Endothelial cell (in vitro differentiated cells): Measurements from ENCODE around the gene SH3RF1. TPM values are rescaled to one million over a fixed set of nuclear protein-coding genes. Genes with fewer than 3 reads are reported as not detected.

Experiments used
- DNase-seq: peaks from one replicate; pipeline ENCODE4 v3.0.0; 2021; ENCODE audit warnings: low spot score
- H3K27ac Mint-ChIP-seq: one replicate; pipeline ENCODE4 v1.8.0; 2021; ENCODE audit warnings: mixed read lengths, inconsistent platforms; ENCODE audit not compliant: unreplicated experiment
- H3K27me3 Mint-ChIP-seq: one replicate; pipeline ENCODE4 v1.8.0; 2021; ENCODE audit warnings: mild to moderate bottlenecking, moderate library complexity, mixed read lengths, inconsistent platforms; ENCODE audit not compliant: unreplicated experiment
- H3K36me3 Mint-ChIP-seq: one replicate; pipeline ENCODE4 v1.8.0; 2021; ENCODE audit warnings: mild to moderate bottlenecking, low read depth, mixed read lengths, inconsistent platforms; ENCODE audit not compliant: unreplicated experiment
- H3K4me1 Mint-ChIP-seq: one replicate; pipeline ENCODE4 v1.8.0; 2021; ENCODE audit warnings: mild to moderate bottlenecking, mixed read lengths, inconsistent platforms; ENCODE audit not compliant: unreplicated experiment
- H3K4me3 Mint-ChIP-seq: one replicate; pipeline ENCODE4 v1.8.0; 2021; ENCODE audit warnings: mild to moderate bottlenecking, mixed read lengths, inconsistent platforms; ENCODE audit not compliant: unreplicated experiment
- H3K9me3 Mint-ChIP-seq: one replicate; pipeline ENCODE4 v1.8.0; 2021; ENCODE audit warnings: mixed read lengths, inconsistent platforms; ENCODE audit not compliant: unreplicated experiment
- total RNA-seq: library from RNA; stranded (reverse); fragmentation: NEBNext Ultra II Directional; extraction: Animal tissue kit (Norgen Biotek cat#: 25700); gene quantifications from one replicate; pipeline ENCODE4 v1.2.1, GENCODE V29; 2021; ENCODE audit not compliant: unreplicated experiment
- TF ChIP-seq, protein P1 (sequence below): fragments of 200-600 bp; sonication (generic); IDR thresholded peaks from one replicate; pipeline ENCODE4 v1.5.0; 2021; ENCODE audit warnings: antibody characterized with exemption; ENCODE audit not compliant: unreplicated experiment

The SH3RF1 gene
- total RNA-seq, 1 donor from 2014 or later = 23.5 TPM

DNA sequence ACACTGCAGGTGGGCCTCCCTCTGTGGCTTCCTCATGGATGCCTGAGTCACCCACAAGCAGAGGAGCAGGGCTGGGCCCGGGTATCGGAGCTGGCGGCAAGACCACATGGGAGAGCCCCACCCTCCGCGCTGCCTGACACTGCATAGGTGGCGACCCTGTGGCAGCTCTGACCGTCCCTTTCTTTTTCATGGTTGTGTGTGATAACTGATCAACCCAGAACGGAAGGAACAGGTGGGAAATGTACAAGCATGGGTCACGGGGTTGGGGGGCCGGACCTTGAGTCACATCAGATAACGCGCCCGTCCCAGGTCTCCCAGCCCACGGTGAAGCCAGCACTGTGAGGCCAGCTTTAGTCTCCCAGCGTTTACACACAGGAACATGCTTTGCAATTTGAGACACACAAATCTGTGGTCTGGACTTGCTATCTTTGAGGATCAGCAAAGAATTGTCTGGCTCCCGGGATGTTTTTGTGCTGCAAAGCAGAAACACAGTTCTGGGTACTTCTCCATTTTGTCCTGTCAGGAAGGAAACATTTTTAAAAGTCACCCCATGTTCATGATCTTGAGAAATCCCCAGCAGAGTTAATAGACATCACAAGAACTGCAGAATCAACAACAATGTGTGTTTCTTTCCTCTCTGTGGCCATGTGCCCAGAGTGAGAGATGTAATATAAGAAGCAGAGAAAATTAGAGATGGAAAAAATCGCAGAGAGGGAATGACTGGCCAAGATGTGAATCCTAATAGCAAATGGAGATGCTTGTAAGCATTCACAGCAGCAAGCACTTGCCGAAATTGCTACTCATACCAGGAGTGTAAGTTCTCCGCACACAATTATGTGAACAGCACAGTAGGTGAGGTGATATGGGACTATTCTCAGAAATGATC is 190.6 kb downstream of the SH3RF1 start:
- DNase-seq = no peak
- TF ChIP-seq, protein P1, sequence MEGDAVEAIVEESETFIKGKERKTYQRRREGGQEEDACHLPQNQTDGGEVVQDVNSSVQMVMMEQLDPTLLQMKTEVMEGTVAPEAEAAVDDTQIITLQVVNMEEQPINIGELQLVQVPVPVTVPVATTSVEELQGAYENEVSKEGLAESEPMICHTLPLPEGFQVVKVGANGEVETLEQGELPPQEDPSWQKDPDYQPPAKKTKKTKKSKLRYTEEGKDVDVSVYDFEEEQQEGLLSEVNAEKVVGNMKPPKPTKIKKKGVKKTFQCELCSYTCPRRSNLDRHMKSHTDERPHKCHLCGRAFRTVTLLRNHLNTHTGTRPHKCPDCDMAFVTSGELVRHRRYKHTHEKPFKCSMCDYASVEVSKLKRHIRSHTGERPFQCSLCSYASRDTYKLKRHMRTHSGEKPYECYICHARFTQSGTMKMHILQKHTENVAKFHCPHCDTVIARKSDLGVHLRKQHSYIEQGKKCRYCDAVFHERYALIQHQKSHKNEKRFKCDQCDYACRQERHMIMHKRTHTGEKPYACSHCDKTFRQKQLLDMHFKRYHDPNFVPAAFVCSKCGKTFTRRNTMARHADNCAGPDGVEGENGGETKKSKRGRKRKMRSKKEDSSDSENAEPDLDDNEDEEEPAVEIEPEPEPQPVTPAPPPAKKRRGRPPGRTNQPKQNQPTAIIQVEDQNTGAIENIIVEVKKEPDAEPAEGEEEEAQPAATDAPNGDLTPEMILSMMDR = no peak
- Mint-ChIP-seq H3K9me3 (no peaks in the 10 kb centered on the region), H3K27me3 (no peaks in the 10 kb centered on the region), H3K36me3 (peaks cover 4% of the 10 kb centered on the region), H3K27ac (no peak overlapping the region), H3K4me3 (no peak overlapping the region), H3K4me1 (no peaks in the 10 kb centered on the region)

DNA sequence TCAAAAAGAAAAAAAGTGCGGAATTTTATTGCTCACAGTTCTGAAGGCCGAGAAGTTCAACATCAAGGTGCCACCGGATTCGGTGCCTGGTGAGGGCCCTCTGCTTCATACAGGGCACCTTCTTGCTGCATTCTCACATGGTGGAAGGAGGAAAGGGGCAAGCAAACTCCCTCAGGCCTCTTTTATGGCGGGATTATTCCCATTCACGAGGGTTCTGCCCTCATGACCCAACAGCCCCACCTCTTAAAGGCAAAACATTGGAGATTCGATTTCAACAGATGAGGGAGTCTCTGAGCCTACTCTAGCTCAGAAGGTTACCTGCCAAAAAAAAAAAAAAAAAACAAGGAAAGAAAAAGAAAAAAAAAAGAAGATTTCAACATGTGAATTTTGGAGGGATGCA is 196.6 kb downstream of the SH3RF1 start:
- Mint-ChIP-seq H3K4me3 (no peak overlapping the region), H3K27me3 (peaks cover 1% of the 10 kb centered on the region), H3K27ac (no peak overlapping the region), H3K36me3 (peaks cover 4% of the 10 kb centered on the region), H3K4me1 (peaks cover 6% of the 10 kb centered on the region), H3K9me3 (no peaks in the 10 kb centered on the region)
- TF ChIP-seq, protein P1 = no peak
- DNase-seq = no peak

DNA sequence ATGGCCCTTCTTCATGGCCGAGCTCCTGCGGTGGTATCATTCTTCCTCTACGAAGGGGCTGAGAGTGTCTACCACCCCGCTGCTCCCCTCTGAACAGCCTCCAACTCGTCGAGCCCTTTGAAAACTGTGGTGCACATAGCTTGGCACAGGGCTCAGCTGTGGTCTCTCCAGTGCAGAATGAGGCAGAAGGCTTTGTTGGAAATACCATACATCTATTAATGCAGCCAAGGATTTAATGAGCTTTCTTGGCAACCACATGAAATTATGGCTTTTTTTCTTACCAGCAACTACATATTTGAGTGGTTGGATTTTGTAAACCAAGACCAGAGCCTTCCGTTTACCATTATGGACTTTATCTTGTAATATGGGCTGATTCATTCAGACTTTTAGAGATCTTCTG is 199.0 kb downstream of the SH3RF1 start:
- Mint-ChIP-seq H3K27me3 (peaks cover 1% of the 10 kb centered on the region), H3K9me3 (no peaks in the 10 kb centered on the region), H3K4me1 (peaks cover 6% of the 10 kb centered on the region), H3K36me3 (peaks cover 4% of the 10 kb centered on the region), H3K4me3 (no peak overlapping the region), H3K27ac (no peak overlapping the region)
- TF ChIP-seq, protein P1 = no peak
- DNase-seq = no peak

DNA sequence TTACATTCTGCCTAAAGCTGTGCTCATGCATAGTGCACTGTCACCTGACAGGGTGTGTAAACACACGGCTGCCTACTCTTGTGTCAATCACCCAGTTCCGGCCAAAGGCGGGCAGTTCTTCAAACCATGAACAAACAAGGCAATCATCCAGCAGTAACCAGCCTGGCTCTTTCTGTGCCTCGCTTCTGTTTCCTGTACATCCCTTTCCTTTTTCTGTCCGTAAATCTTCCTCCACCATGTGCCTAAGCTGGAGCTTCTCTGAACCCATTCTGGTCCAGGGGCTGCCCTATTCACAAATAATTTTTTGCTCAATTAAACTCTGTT is 199.9 kb downstream of the SH3RF1 start:
- Mint-ChIP-seq H3K27me3 (peaks cover 1% of the 10 kb centered on the region), H3K36me3 (no peaks in the 10 kb centered on the region), H3K9me3 (no peaks in the 10 kb centered on the region), H3K27ac (no peak overlapping the region), H3K4me1 (peaks cover 6% of the 10 kb centered on the region), H3K4me3 (no peak overlapping the region)
- TF ChIP-seq, protein P1 = no peak
- no peak for DNase-seq
